GM23248 (cell line): ENCODE results near the gene PTX4.

Source experiments
- EZH2 ChIP-seq: fragments of 200-600 bp; sonication (generic); IDR thresholded peaks from 2 replicates; pipeline ENCODE4 v1.6.1; 2018; ENCODE audit warnings: antibody characterized with exemption, mild to moderate bottlenecking; ENCODE audit not compliant: insufficient read depth, poor library complexity, severe bottlenecking
- EZH2phosphoT487 ChIP-seq: fragments of 200-600 bp; sonication (generic); IDR thresholded peaks from 2 replicates; pipeline ENCODE4 v1.6.1; 2018; ENCODE audit warnings: antibody characterized with exemption, moderate library complexity, mild to moderate bottlenecking, low read depth; ENCODE audit not compliant: insufficient read depth

- TF ChIP-seq EZH2, result no peak
- TF ChIP-seq EZH2phosphoT487, result no peak
These were observed 42.3 kb upstream of the PTX4 start for GRCh38 chr16:1530883-1531637.
